NCI-H774 (cell line): ENCODE results near the gene ZNF451.

ENCODE experiments used
- DNase-seq: peaks from one replicate; lab custom pipeline; 2025; lab: John Stamatoyannopoulos, UW

ZNF451 gene

DNA sequence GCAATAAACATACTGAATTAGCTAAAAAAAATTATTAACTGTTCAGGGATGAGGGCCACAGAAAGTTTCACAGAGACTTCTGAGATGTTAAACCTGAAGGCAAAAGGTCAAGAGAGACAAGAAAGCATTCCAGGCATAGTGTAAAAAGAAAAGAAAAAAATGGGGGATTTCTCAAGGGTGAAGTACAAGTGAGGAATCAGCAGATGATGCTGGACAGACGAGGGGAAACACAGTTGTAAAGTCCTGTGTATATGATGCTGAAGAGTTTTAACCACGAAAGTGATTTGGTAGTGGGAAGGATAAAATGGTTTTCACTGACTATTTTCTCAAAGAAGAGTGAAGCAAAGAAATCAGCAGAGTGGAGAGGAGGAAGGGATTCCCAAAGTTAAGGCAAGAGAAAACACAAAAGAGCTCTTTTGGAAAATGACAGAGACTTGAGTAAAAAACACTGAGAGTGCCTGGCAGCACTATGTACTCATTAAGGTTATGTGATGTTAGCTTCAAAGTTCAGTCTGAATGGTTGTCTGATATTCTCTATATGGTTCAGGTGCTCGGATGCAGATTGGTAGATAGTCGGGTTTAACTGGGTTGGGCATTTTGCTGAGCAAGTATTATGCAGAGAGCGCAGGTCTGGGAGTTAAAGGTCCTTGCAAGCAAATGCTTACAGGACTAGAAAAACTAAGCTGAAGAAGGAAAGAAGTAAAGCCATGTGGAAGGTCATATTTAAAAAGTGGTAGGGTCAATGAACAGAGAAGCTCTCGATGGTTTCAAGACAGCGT lies 115.8 kb downstream of the ZNF451 start:
- DNase-seq: no peak

DNA sequence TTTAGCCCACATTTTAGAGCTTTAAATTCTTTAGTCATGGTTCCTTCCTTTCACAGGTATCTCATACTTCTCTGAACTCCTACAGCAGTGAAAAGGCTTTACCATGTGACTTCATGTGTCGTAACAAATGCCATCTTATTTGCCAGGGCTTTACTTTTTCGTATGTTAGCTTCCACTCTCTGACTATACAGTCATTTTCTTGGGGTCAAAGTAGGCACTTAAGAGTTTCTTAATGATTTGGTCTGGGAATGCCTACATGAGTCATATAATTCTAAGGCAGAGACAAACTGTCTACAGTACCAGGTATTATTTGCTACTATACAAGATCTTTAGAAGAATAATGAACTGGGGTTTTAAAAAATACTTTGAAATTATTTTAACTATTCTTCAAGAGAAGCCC lies 117.2 kb downstream of the ZNF451 start:
- no peak for DNase-seq

GRCh38 chr6:57207872-57208271 lies 117.9 kb downstream of the ZNF451 start:
- no peak for DNase-seq

GRCh38 chr6:57209030-57209429 lies 119.0 kb downstream of the ZNF451 start:
- DNase-seq: no peak

DNA sequence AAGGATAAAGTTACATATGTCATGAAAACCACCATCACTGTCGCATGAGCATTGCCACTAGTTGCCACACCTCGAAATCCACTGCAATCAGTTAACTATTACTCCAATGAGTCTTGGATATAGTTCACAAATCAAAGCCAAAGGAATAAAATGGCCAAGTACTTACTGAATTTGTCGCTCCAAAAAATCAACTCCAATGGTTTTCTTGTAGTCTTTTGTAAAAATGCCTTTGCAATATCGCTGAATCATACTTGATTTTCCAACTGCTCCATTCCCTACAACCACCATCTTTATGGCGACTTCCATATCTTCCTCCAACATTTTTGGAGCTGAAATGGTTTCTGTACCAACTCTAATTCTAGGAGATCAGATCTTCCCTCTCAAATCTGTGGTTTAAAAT lies 120.1 kb downstream of the ZNF451 start:
- DNase-seq: no peak

DNA sequence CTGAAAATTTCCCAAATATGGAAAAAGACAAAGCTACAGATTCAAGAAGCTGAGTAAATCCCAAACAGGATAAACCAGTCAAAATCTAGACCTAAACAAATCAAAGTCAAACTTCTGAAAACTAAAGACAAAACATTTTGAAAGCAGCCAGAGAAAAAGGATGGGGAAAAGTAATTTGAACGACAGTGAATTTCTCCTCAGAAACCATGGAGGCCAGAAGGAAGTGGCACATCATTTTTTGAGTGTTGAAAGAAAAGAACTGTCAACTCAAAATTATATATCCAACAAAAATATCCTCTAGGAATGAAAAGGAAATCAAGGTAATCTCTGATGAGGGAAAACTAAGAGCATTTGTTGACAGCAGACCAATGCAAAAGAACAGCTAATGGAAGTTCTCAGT lies 125.3 kb downstream of the ZNF451 start:
- no peak for DNase-seq

GRCh38 chr6:57216235-57217101 lies 126.5 kb downstream of the ZNF451 start:
- DNase-seq: no peak

DNA sequence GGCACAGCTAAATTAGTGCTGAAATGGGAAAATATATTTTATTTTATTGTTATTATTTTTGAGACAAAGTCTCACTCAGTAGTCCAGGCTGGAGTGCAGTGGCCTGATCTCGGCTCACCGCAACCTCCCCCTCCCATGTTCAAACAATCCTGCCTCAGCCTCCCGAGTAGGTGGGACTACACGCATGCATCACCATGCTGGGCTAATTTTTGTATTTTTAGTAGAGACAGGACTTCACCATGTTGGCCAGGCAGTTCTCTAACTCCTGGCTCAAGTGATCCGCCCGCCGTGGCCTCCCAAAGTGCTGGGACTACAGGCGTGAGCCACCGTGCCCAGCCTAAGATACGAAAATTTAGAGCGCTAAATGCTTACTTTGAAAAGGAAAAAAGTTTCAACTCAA lies 127.3 kb downstream of the ZNF451 start:
- DNase-seq: no peak
